ELF-1 (cell line): ENCODE results near the gene KEL.

ENCODE experiments used
- DNase-seq: peaks from one replicate; pipeline ENCODE4 v3.0.0-alpha.2; 2016; ENCODE audit warnings: low read depth, low spot score

KEL gene

DNA sequence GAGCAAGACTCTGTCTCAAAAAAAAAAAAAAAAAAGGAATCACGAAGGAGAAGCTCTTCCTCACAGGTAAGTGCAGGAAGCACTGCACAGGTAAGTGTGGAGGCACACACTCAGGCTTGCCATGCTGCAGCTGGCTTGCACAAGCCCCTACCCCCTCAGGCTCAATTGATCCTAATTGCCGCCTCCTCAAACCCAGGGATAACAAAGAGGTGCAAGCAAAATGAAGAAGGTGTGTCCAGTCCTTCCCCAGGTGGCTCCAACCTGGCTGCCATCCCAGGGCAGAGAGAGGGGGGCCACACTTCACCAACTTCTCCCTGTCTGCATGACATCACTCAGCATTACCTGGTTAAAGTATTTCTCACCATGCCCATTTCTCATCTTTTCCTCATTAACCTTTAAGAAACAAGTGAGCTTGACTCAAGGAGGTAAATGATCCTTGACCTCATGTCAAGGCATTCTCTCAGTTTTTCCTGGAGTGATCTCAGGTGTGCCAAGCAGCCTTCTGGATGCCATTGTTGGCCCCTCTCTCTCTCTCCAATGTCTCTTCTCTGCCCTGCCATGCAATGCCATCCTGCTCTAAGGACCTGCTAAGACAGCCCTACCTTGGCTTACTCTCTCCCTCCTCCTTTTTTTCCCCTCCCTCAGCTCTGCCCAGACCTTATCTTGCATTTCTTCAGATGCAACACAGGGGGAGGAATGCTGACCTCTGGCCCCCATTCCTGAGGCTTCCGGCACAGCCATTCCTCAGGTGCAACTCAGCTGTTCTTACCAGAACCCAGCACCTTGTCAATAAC, 63.6 kb downstream of the KEL start:
- DNase-seq: peak; percentile 42

DNA sequence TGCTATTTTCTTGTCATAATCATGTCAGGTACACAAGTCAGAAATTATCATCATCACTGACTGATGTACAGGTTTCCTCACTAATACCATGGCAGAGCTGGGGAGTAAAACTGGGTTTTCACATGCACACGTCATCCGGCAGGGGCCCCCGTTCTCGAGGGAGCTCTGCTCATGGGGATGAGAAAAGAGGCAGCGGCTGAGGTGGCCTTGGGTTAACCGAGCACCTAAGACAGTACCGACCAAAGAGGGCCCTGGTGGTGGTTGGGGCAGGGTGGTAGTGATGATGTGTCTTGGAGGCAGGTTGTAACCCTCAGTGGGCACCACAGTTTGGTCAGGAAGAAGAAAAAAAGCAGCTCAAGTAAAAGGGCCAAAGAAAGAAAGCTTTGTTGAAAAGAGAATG, 64.5 kb downstream of the KEL start:
- no peak for DNase-seq

DNA sequence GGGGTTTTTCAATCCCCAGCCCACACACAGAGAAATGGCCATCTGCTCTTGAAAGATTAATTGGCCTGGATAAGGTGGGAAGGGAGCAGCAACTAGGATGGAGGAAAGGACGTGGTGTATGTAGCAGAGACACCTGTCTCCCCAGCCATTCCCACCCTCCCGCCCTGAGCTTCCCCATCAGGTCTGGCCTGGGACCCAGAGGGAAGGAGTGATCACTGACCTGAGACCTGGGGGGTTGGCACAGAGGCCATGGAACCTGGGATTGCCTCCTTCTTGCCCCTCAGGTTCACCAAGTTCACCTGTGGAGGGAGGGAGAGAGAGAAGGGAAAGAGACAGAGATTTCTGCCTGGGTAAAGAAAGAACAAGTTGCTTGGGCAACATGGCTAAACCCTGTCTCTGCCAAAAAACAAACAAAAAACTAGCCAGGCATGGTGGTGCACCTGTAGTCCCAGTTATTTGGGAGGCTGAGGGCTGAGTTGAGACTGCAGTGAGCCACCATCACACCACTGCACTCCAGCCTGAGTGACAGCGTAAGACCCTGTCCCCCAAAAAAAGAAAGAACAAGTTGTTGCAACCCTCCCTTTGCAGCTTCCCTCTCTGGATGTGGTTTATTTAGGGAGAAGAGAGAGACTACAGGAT, 65.3 kb downstream of the KEL start:
- DNase-seq: no peak

DNA sequence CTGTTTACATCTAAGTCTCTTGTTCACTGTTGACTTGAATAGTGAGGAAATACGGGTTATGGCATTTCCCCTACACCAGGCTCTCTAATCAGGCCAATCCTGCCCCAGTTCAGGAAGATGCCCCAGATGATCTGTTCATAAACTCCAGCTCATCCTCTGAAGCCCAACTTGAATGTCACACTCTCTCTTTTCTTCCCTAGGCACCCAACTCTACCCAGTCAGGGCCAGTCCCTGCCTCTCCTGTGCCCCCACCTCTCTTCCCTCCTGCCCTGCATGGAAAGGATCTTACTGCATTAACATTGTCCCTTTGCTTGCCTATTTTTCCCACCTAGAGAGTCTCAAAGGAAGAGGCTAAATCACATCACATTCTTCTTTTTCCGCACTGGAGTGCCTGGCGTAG, 66.0 kb downstream of the KEL start:
- no peak for DNase-seq

DNA sequence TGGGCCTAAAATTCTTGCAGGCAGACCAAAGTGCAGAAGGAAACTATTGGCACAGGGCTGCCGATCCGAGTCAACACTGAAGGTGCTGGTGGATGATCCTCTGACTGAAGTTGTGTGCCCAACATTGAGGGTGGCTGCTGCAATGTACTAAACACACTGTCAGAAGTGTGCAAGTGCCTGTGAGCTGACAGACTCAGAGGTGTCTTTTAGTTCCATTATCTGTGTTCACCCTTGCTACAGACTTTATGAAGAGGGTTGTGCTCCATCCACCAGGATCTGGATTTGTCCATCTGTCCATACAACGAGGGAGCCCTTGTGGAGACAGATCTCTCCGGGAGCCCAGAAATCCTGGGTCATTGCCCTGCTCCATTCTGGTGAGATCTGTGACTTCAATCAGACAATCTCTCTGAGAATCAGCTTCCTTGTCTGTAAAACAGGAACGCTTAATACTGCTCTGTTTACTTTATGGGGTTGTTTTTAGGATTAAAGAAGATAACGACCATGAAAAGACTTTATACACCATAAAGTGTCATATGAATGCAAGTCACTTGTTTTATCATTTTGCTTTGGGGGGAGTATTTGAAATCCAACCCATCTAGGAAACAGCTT, 67.1 kb downstream of the KEL start:
- DNase-seq: no peak

GRCh38 chr7:142894112-142894984, 67.8 kb downstream of the KEL start:
- DNase-seq: no peak

- no peak for DNase-seq
Observed at GRCh38 chr7:142892951-142893350, 69.2 kb downstream of the KEL start.

DNA sequence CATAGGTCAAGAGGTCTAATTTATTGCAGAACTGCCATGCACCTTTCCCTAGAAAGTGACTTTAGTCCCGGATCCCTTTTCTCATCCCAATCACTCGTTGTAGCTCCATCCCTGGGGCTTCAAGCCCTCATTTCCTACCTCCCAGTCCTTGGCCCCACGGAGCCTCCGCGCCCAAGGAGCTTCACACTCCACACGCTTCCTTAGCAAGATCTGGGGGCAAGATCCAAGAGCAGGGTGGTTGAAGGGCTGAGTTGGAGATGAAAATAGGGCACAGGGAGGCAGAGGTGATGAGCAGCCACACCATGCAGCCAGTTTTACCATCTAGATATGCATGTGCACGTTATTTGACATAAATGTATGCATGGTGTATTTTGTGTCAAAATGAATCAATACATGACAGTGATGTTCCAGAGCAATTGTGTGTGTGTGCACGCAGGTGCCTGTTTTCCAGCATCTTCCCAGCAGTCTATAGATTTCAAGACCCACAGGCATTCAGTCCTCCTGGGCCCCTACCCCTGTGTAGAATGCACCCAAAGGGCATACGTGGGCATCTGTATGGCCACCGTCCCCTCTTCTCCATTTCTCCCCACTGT, 70.6 kb downstream of the KEL start:
- no peak for DNase-seq
